Mesenchymal stem cell (in vitro differentiated cells and primary cell): ENCODE data around the gene BRICD5.

Experiments
- DNase-seq: peaks from one replicate; pipeline ENCODE4 v3.0.0-alpha.2; 2013
- H2AFZ ChIP-seq: one replicate; pipeline ENCODE4 v1.6.1; 2013; ENCODE audit warnings: low read depth, mild to moderate bottlenecking, control low read depth, inconsistent platforms, low read length, moderate library complexity
- H2AK5ac ChIP-seq: 2 replicates; pipeline ENCODE4 v1.6.1; 2013; ENCODE audit warnings: low read length, moderate library complexity, mild to moderate bottlenecking, inconsistent platforms; ENCODE audit not compliant: severe bottlenecking
- H2BK120ac ChIP-seq: one replicate; pipeline ENCODE4 v1.6.1; 2013; ENCODE audit warnings: low read depth, mild to moderate bottlenecking, inconsistent platforms, low read length, moderate library complexity
- H2BK12ac ChIP-seq, 2 experiments: one replicate each; pipeline ENCODE4 v1.6.1; 2013; ENCODE audit warnings: inconsistent platforms in 2 of 2, low read length in 2 of 2, mild to moderate bottlenecking in 2 of 2, moderate library complexity in 2 of 2, control low read depth in 1 of 2
- H2BK15ac ChIP-seq: one replicate; pipeline ENCODE4 v1.6.1; 2013; ENCODE audit warnings: mild to moderate bottlenecking, low read depth, inconsistent platforms; ENCODE audit not compliant: poor library complexity, severe bottlenecking
- H2BK5ac ChIP-seq: 2 replicates; pipeline ENCODE4 v1.6.1; 2013; ENCODE audit warnings: low read depth, mild to moderate bottlenecking, low read length, control low read depth, inconsistent platforms; ENCODE audit not compliant: poor library complexity, severe bottlenecking
- H3K14ac ChIP-seq, 2 experiments: one replicate each; pipeline ENCODE4 v1.6.1; 2013; ENCODE audit warnings: inconsistent platforms in 2 of 2, low read length in 2 of 2, control low read depth in 1 of 2, mild to moderate bottlenecking in 1 of 2, moderate library complexity in 1 of 2
- H3K18ac ChIP-seq, 2 experiments: one replicate each; pipeline ENCODE4 v1.6.1; 2013; ENCODE audit warnings: inconsistent platforms in 2 of 2, low read length in 2 of 2, control low read depth in 1 of 2, low read depth in 1 of 2, mild to moderate bottlenecking in 1 of 2
- H3K23ac ChIP-seq, 2 experiments: one replicate each; pipeline ENCODE4 v1.6.1; 2013; ENCODE audit warnings: inconsistent platforms in 2 of 2, low read length in 2 of 2, mild to moderate bottlenecking in 2 of 2, moderate library complexity in 2 of 2, control low read depth in 1 of 2
- H3K27ac ChIP-seq: 2 replicates; pipeline ENCODE4 v1.5.1; 2013; ENCODE audit warnings: mild to moderate bottlenecking, moderate library complexity, low read length, control low read depth, inconsistent platforms; ENCODE audit not compliant: poor library complexity, severe bottlenecking
- H3K27me3 ChIP-seq, 2 experiments: 2 replicates each; pipeline versions ENCODE4 v1.6.1 to v1.7.0; 2013; ENCODE audit warnings: low read length in 2 of 2, mild to moderate bottlenecking in 2 of 2, moderate library complexity in 2 of 2, control low read depth in 1 of 2, inconsistent platforms in 1 of 2; ENCODE audit not compliant: control insufficient read depth in 1 of 2, insufficient read depth in 1 of 2
- H3K36me3 ChIP-seq, 2 experiments: 2 replicates each; pipeline versions ENCODE4 v1.6.1 to v1.7.0; 2013; ENCODE audit warnings: low read length in 2 of 2, control low read depth in 1 of 2, inconsistent platforms in 1 of 2, low read depth in 1 of 2, mild to moderate bottlenecking in 1 of 2; ENCODE audit not compliant: insufficient read depth in 2 of 2, control insufficient read depth in 1 of 2
- H3K4ac ChIP-seq, 2 experiments: one replicate each; pipeline ENCODE4 v1.6.1; 2013; ENCODE audit warnings: inconsistent platforms in 2 of 2, low read length in 2 of 2, mild to moderate bottlenecking in 2 of 2, moderate library complexity in 2 of 2, control low read depth in 1 of 2, low read depth in 1 of 2
- H3K4me1 ChIP-seq: 2 replicates; pipeline ENCODE4 v1.6.1; 2013; ENCODE audit warnings: low read depth, low read length, control low read depth; ENCODE audit not compliant: control insufficient read depth, insufficient read depth
- H3K4me2 ChIP-seq: 2 replicates; pipeline ENCODE4 v1.6.1; 2013; ENCODE audit warnings: low read length, mild to moderate bottlenecking, inconsistent platforms; ENCODE audit not compliant: poor library complexity, severe bottlenecking
- H3K4me3 ChIP-seq, 2 experiments: 2 replicates each; pipeline versions ENCODE4 v1.5.1 to v1.7.0; 2013; ENCODE audit warnings: low read length in 2 of 2, mild to moderate bottlenecking in 2 of 2, control low read depth in 1 of 2, low read depth in 1 of 2; ENCODE audit not compliant: insufficient read depth in 1 of 2
- H3K79me1 ChIP-seq: replicated peaks from 2 replicates; pipeline ENCODE4 v1.6.1; 2013; ENCODE audit warnings: mild to moderate bottlenecking, control low read depth, low read length, inconsistent platforms; ENCODE audit not compliant: poor library complexity, severe bottlenecking
- H3K9ac ChIP-seq: 2 replicates; pipeline ENCODE4 v1.7.0; 2013; ENCODE audit warnings: mild to moderate bottlenecking, low read length, moderate library complexity
- H3K9me3 ChIP-seq: 2 replicates; pipeline ENCODE4 v1.7.0; 2013; ENCODE audit warnings: mild to moderate bottlenecking, low read length; ENCODE audit not compliant: control insufficient read depth
- H4K8ac ChIP-seq: one replicate; pipeline ENCODE4 v1.6.1; 2013; ENCODE audit warnings: inconsistent platforms, mild to moderate bottlenecking, low read length, moderate library complexity
- H4K91ac ChIP-seq: one replicate; pipeline ENCODE4 v1.6.1; 2013; ENCODE audit warnings: mild to moderate bottlenecking, low read length, inconsistent platforms
- WGBS: methylation state at CpG from one replicate; pipeline ENCODE4 v1.1.7; 2013; ENCODE audit warnings: mixed read lengths; 5-methylcytosine and 5-hydroxymethylcytosine counted together

The BRICD5 gene

DNA sequence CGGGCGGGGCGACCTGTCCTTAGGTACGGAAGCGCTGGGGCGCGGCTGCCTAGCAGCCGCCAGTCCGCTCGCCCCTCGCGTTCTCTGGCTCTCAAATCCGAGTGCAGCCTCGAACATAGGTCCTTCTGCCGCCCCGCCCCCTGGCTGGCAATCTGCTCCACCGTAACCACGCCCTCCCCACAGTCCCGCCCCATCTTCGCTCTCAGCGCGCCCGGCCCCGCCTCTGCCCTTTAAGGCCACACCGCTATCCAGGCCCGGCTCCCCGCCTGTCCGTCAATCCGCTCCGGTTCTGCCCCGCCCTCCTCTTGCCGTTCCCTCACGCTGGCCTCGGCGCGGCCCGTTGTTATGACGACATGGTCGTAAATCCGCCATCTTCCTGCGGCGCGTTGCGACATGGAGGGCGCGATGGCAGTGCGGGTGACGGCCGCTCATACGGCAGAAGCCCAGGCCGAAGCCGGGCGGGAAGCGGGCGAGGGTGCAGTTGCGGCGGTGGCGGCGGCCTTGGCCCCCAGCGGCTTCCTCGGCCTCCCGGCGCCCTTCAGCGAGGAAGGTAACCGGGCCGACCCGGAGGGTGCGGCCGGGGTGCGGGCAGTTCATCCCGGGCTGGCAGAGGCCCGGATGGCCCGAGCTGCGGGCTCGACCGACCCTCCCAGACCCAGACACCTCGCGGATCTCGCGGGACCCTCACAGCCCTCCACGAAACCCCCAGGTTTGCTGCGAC is 12.7 kb upstream of the BRICD5 start, which contains the start of gene E4F1:
Gene E4F1, plus strand, starts transcription at position 371 of the 721 bp plus-strand sequence. Its CDS starts 23 bp downstream, at position 394.
- Histone ChIP-seq H2AFZ (peak within 1 kb of the TSS; percentile 84), H3K36me3 (peaks cover under 1 to 16% of the 10 kb centered on the region in 2 experiments), H2BK15ac (peak within 1 kb of the TSS; percentile 94), H3K23ac (peak within 1 kb of the TSS; percentile 46 to 90), H3K9me3 (no peaks in the 10 kb centered on the region), H3K27me3 (no peaks in the 10 kb centered on the region), H3K4me3 (peak within 1 kb of the TSS; percentile 89 to 93), H3K79me1 (peaks cover 6% of the 10 kb centered on the region), H4K8ac (peak within 1 kb of the TSS; percentile 100), H3K4ac (peak within 1 kb of the TSS; percentile 97), H3K4me2 (peak within 1 kb of the TSS; percentile 71), H4K91ac (peak within 1 kb of the TSS; percentile 93), H3K27ac (peak within 1 kb of the TSS; percentile 74), H3K9ac (peak within 1 kb of the TSS; percentile 95), H3K18ac (peak within 1 kb of the TSS; percentile 97 to 100), H2BK12ac (peak within 1 kb of the TSS; percentile 96 to 98), H3K4me1 (peaks cover 23% of the 10 kb centered on the region), H2BK120ac (peak within 1 kb of the TSS; percentile 79), H3K14ac (peak within 1 kb of the TSS in 1 of 2 experiments; percentile 98), H2AK5ac (no peak within 1 kb of the TSS), H2BK5ac (peak within 1 kb of the TSS; percentile 46)
- WGBS: under 1% methylated on average over 66 of the region's 82 CpGs
- DNase-seq: peak; percentile 99

DNA sequence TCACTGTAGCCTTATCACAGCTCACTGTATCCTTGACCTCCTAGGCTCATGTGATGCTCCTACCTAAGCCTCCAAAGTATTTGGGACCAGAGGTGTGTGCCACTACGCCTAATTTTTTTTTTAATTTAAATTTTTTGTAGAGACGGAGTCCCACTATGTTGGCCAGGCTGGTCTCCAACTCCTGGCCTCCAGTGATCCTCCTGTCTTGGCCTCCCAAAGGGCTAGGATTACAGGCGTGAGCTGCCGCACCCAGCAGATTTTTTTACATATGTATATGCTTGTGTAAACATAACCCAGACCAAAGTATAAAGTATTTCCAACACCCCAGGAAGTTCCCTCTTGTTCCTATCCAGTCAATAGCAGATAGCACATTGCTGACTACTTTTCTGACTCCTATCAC is 5.7 kb upstream of the BRICD5 start:
- 94% methylated on average over 2 of the region's 4 CpGs for WGBS
- Histone ChIP-seq H2BK12ac (peak overlapping the region in 1 of 2 experiments; percentile 64), H3K18ac (no peak overlapping the region), H4K8ac (peak overlapping the region; percentile 64), H3K14ac (no peak overlapping the region), H3K9ac (no peak overlapping the region), H3K4me2 (no peak overlapping the region), H3K4me3 (no peak overlapping the region), H2AFZ (no peak overlapping the region), H3K23ac (no peak overlapping the region), H2BK15ac (no peak overlapping the region), H2AK5ac (no peak overlapping the region), H3K27ac (no peak overlapping the region), H2BK5ac (no peak overlapping the region), H3K9me3 (no peaks in the 10 kb centered on the region), H4K91ac (no peak overlapping the region), H3K27me3 (no peaks in the 10 kb centered on the region), H3K4ac (no peak overlapping the region), H3K4me1 (peaks cover 24% of the 10 kb centered on the region), H3K36me3 (peaks cover 5 to 15% of the 10 kb centered on the region in 2 experiments), H3K79me1 (peaks cover 11% of the 10 kb centered on the region), H2BK120ac (no peak overlapping the region)
- DNase-seq: no peak

DNA sequence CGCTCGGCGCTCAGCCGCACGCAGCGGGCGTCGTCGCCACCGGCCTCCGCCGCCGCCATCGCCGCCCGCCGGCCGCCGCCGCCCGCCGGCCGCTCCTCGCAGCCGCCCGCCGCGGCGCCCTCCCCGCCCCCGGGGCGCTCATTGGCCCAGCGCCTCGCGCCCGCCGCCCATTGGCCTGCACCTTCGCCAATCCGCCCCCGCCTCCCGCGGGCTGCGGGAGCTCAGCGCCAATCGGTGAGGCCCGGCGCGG is 4.0 kb upstream of the BRICD5 start, which contains the start of gene PGP:
Gene PGP, minus strand, starts transcription at position 122 of the 250 bp plus-strand sequence. Its CDS starts 63 bp downstream, at position 59.
- H4K8ac ChIP-seq: peak within 1 kb of the TSS; percentile 45
- H2AFZ ChIP-seq: peak within 1 kb of the TSS; percentile 39
- peak within 1 kb of the TSS; percentile 95 for H3K4me2 ChIP-seq
- peak within 1 kb of the TSS; percentile 54 for H2BK120ac ChIP-seq
- H2AK5ac ChIP-seq: no peak within 1 kb of the TSS
- peak within 1 kb of the TSS; percentile 79 for H4K91ac ChIP-seq
- no peaks in the 10 kb centered on the region for H3K27me3 ChIP-seq
- peak within 1 kb of the TSS; percentile 85 to 96 for H3K4ac ChIP-seq
- H3K4me3 ChIP-seq: peak within 1 kb of the TSS; percentile 91 to 94
- H3K23ac ChIP-seq: peak within 1 kb of the TSS in 1 of 2 experiments; percentile 91
- peak within 1 kb of the TSS; percentile 75 for H2BK15ac ChIP-seq
- H2BK12ac ChIP-seq: peak within 1 kb of the TSS in 1 of 2 experiments; percentile 83
- H3K18ac ChIP-seq: peak within 1 kb of the TSS; percentile 73 to 99
- H3K9ac ChIP-seq: peak within 1 kb of the TSS; percentile 99
- H3K14ac ChIP-seq: peak within 1 kb of the TSS in 1 of 2 experiments; percentile 94
- peaks cover 13% of the 10 kb centered on the region for H3K79me1 ChIP-seq
- no peak within 1 kb of the TSS for H2BK5ac ChIP-seq
- H3K36me3 ChIP-seq: peaks cover 6 to 29% of the 10 kb centered on the region in 2 experiments
- H3K27ac ChIP-seq: peak within 1 kb of the TSS; percentile 76
- H3K9me3 ChIP-seq: no peaks in the 10 kb centered on the region
- H3K4me1 ChIP-seq: peaks cover 34% of the 10 kb centered on the region
- DNase-seq: no peak
- WGBS: 0% methylated on average over 17 of the region's 48 CpGs
